ENCODE results near the gene SLC7A8. TPM values are rescaled to one million over a fixed set of nuclear protein-coding genes. Genes with fewer than 3 reads are reported as not detected.

SLC7A8 gene
- polyA plus RNA-seq, 1 donor, result 5.6 TPM

DNA sequence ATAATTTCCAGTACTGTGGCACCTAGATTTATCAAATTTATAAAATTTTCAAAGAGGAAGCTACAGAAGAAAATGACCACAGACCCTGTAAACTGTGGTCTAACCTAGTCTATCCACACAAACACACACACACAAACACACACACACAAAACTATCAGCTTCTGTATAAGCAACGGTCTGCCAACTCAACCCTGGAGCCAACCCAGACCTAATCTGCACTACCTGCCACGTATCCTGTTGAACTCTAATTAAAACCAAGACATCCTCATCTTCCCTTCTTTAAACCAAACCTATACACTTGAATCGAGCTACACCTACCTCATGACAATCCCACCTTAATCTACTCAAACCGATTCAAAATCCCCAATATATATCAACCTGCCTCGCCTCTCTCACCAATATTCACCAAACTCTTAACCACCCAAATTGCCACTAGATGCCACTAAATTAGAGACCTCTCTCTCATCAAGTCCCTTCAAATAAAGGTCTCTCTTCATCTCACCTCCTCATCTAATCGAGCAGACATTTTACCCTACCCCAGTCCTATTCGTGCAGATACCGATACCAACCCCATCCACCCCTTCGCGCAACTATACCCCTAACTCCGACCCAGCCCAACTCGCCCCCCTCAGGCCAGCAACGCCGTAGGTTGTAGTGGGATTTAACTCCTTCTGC lies 89.3 kb downstream of the SLC7A8 start:
- no peak for DNase-seq

DNA sequence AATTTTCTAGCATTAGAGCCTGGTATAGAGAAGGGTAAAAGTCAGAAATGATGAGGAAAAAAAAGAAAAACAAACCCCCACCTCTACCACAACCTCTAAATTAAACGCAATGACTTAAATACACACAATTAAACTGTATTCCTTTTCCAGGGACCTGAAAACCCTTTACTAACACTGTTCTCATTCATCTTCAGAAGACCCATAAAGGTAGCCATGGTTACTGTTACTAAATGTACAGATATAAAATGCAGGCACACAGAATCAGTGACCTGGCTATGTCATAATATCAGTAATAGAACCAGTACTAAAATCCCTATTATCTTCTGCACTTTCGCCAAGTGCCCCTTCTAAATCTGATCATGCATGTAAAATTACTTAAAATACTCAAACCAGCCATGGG lies 89.9 kb downstream of the SLC7A8 start:
- DNase-seq, result no peak

DNA sequence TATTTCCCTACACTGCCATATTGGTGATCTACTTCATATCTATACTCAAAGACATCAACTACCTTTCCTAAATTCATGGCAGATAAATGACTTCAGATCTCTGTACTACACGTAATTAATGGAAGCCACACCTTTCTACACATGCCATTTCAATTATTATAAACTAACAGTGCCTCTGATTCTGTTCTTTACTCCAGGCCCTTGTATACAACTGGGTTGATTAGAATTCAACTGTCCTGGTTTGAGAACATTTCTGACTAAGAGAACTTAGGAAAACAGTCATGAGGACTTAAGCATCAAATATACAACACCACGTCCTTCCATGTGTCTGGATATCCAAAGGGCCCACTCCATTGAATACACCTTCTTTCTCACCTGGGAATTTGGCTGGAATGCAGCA lies 90.4 kb downstream of the SLC7A8 start:
- no peak for DNase-seq

DNA sequence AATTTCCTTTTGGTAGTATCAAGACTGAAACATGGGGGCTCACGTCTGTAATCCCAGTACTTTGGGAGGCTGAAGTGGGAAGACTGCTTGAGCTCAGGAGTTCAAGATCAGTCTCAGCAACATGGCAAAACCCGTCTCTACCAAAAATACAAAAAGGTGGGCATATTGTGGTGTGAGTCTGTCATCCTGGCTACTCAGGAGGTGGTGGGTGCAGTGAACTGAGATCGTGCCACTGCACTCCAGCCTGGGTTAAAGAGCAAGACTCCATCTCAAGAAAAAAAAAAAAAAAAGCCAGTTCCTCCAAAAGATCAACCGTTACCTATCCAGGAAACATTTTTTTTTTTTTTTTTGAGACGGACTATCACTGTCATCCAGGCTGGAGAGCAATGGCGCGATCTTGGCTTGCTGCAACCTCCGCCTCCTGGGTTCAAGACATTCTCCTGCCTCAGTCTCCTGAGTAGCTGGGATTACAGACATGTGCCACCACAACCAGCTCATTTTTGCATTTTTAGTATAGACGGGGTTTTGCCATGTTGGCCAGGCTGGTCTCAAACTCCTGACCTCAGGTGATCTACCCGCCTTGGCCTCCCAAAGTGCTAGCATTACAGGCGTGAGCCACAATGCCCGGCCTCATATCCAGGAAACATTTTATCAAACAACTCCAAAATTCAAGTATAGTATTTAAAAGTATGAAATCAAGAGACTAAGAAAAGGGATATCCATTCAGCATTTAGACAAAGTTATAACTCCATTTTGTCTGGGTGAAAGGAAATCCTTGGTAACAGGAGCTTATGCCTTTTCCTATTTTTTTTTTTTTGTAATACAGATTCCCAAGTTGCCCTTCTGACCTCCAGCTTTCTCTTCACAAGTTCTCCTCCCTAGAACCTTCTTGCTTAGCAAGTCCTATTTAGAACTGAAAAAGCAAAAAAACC lies 91.9 kb downstream of the SLC7A8 start:
- DNase-seq, result no peak

DNA sequence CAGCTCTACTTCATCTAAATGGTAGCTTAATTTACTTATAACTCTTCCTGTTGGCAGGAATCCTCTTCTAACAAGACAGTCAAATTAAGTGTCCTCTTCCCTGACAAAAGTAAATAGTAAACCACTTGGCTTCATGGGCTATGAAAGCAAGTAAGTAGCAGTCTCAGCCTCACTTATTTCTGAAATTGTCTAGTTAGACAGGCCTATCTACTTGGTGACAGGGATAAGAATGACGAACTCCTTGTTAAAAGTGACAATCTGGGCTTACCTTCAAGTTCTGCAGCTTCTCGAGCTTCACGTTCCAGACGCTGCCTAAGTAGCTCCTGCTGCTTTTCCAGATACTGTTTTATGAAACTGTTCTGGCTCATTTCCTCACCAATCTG lies 93.2 kb downstream of the SLC7A8 start:
- DNase-seq, result no peak

DNA sequence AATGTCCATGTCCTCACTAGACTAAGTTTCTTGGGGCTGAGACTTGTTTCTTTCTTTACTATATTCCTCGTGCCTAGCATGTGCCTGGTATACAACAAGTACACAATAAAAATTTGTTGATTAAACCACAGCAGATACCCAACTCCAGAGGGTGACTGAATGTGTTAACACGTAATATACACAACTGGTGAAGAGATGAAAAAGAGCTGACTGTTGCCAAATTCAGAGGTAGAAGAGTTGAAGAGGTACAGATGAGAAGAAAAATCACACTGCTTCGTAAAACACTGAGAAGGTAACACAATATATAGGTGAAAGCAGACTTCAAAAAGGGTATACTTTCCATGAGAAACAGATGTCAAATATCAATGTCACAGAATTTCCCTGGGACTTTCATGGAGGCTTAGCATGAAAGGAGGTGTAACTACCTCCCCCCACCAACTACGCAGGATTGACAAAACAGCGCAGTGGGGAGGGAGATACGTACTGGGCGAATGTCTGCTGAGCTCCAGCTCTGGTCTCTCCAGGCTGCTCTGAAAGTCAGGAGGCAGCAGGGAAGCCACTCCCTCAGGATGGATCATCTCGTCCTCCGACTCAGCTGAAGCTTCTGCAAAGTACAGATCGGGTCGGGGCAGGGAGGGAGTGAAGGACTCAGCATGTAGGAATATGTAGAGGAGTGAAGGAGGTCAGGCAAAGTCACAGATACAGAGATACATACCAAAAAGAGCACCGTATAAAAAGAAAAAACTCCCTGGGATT lies 93.8 kb downstream of the SLC7A8 start:
- no peak for DNase-seq

DNA sequence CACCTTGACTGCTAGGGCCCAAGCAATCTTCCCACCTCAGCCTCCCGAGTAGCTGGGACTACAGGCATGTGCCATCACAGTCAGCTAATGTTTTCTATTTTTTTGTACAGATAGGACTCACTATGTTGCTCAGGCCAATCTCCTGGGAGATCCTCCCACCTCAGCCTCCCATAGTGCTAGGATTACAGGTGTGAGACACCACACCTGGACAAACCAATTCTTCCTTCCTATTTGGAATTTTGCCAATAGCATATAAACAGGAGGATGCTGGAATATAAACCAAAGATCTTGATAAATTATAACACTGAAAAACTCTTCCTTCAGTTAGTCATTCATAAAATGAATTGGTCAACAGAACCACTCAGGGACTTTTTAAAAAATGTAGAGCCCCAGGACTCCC lies 96.9 kb downstream of the SLC7A8 start:
- DNase-seq, result no peak

DNA sequence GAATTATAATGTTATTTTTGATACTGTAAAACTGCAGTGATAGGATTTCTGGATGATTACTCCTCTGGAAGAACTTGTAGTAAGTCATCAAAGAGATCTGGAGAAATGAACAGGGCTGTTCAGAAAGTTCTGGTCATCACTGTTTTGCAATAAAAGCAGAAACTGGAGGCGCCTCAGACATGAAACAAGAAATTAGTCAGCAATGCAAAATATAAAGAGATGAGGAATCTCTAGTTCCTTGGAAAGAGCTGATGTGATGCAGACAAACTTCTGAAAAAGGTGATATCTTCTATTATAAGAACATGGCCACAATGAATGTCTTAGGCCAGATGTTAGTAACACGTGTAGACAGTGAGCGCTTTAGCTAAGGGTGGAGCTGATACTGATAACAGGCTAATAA lies 98.0 kb downstream of the SLC7A8 start:
- DNase-seq, result no peak

DNA sequence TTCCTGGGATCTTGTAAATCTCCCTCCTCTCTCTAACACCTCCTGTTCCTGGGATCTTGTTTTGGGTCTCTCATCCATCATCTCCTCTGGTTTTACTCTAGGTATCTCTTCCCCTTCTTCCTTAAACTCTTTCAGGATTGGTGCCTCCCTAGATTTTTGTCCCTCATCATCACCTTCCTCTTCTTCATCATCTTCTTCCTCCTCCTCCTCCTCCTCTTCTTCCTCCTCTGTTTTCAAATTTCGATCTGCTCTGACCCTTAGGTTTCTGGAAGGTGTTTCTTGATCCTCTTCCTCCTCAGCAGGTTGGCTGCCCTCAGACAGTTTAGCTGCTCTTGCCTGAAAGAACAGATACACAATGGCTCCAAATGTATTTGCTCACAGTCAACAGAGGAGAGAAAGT lies 103.0 kb downstream of the SLC7A8 start:
- DNase-seq, result no peak

DNA sequence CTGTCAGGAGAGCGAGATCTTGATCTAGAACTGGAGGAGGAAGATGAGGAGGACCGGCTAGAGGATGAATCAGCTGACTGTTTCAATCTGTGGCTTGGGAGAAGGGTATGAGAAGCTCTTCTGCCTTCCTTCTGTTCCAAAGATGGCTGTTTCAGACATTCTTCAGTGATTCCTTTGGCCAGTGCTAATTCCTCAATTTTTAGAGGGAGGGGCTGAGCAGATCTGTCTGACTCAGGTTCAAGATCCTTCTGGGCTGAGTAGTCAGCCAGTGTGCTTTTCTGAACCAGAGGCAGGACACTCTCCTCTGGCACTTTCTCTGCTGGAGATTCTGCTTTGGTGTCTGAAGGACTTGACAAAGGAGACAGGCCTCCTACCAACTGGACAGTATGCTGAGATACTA lies 103.7 kb downstream of the SLC7A8 start:
- no peak for DNase-seq

DNA sequence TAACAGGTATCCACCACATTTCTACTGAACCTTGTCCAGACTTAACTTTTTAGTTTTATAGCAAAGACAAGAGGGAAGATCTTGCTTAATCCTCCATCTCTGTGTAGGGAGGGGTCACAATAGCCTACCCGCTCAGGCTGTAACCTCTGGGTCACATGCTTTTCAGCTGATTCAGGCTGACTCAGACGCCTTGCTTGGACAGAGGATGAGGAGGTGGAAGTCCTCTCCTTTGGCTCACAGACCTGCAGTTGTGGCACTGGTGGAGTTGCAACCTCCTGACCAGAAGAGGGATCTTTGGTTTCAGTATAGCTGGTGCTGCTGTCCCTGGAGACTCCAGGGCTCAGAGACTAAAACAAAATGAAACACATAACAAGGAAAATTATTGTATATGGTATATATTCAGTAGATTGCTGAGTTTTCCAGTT lies 104.8 kb downstream of the SLC7A8 start:
- DNase-seq, result no peak

DNA sequence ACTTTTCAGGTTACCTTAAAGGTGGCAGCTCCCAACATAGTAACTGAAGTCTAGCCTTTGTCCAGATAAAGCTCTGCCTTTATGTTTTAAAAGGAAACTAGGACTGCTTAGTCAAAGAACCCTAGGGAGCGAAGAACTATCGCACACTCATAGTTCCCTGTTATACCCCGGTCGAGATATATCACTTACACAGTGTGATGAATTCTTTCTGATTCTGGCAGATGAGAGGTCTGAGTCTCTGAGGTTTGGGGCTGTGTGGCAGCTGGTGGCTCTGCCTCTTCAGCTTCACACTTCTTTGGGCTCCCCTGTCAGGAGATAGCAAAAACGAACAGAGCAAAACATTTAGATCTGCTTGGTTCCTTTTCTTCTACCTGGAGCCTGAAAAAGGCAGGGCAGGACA lies 105.5 kb downstream of the SLC7A8 start:
- DNase-seq, result no peak

DNA sequence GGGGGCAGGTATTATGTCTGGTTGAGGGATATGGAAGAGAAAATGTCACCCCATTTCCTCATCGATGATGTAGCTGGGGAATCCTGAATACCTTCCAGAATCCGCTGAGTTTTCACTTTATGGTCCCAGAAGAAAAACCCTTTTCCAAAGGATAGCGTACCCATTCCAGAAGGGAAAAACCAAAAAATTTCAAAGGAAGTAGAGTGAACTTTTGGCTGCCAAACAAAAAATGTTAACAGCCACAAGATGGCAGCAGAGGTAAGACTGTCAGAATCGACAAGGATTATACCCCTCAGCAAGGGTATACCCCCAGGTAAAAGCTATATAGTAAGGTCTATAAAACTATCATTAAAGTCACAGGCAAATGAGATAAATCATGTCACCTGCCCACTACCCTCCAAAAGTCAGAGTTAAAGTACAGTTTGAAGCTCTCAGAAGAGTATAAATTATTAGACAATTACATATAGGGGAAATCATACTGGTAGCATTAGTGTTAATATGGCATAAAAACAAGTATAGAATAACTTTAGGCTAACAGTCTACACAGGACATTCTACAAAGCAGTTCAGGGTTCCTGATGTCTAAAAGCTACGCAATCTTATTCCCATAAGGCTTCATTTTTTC lies 106.6 kb downstream of the SLC7A8 start:
- no peak for DNase-seq

Other genes with a start within 250 kb of the SLC7A8 start
- 32.7 TPM for gene HAUS4, start 226.6 kb downstream of the SLC7A8 start, polyA plus RNA-seq (ENCODE audit: insufficient read length)
- gene AJUBA, start 201.1 kb downstream of the SLC7A8 start, polyA plus RNA-seq (ENCODE audit: insufficient read length), result 57.8 TPM
- gene C14orf93, start 173.5 kb downstream of the SLC7A8 start, polyA plus RNA-seq (ENCODE audit: insufficient read length), result 11.6 TPM
- gene PSMB5, start 148.8 kb downstream of the SLC7A8 start, polyA plus RNA-seq (ENCODE audit: insufficient read length), result 228 TPM
- not detected for gene PSMB11, start 141.4 kb downstream of the SLC7A8 start, polyA plus RNA-seq (ENCODE audit: insufficient read length)
- 4.0 TPM for gene CDH24, start 126.1 kb downstream of the SLC7A8 start, polyA plus RNA-seq (ENCODE audit: insufficient read length)
- 143 TPM for gene ACIN1, start 88.5 kb downstream of the SLC7A8 start, polyA plus RNA-seq (ENCODE audit: insufficient read length)
- 42.4 TPM for gene C14orf119, start 88.2 kb downstream of the SLC7A8 start, polyA plus RNA-seq (ENCODE audit: insufficient read length)
- not detected for gene CIROP, start 78.7 kb downstream of the SLC7A8 start, polyA plus RNA-seq (ENCODE audit: insufficient read length)
- gene CEBPE, start 64.4 kb downstream of the SLC7A8 start, polyA plus RNA-seq (ENCODE audit: insufficient read length), result not detected
- 0.62 TPM for gene RNF212B, start 54.3 kb upstream of the SLC7A8 start, polyA plus RNA-seq (ENCODE audit: insufficient read length)
- 11.2 TPM for gene HOMEZ, start 102.5 kb upstream of the SLC7A8 start, polyA plus RNA-seq (ENCODE audit: insufficient read length)
- gene PPP1R3E, start 119.2 kb upstream of the SLC7A8 start, polyA plus RNA-seq (ENCODE audit: insufficient read length), result 16.8 TPM
- gene BCL2L2, start 123.2 kb upstream of the SLC7A8 start, polyA plus RNA-seq (ENCODE audit: insufficient read length), result 35.6 TPM
- 112 TPM for gene PABPN1, start 137.8 kb upstream of the SLC7A8 start, polyA plus RNA-seq (ENCODE audit: insufficient read length)
- 21.2 TPM for gene SLC22A17, start 169.2 kb upstream of the SLC7A8 start, polyA plus RNA-seq (ENCODE audit: insufficient read length)
- 56.9 TPM for gene EFS, start 181.5 kb upstream of the SLC7A8 start, polyA plus RNA-seq (ENCODE audit: insufficient read length)
- gene IL25, start 189.1 kb upstream of the SLC7A8 start, polyA plus RNA-seq (ENCODE audit: insufficient read length), result not detected
- gene CMTM5, start 193.4 kb upstream of the SLC7A8 start, polyA plus RNA-seq (ENCODE audit: insufficient read length), result 1.6 TPM
- 3.2 TPM for gene MYH6, start 224.6 kb upstream of the SLC7A8 start, polyA plus RNA-seq (ENCODE audit: insufficient read length)

All from hindlimb muscle (tissue), 1 donor.